DND-41 (cell line): ENCODE data around the gene PDZRN3.

ENCODE experiments used
- EZH2 ChIP-seq: IDR thresholded peaks from 3 replicates; pipeline ENCODE4 v1.6.1; 2012; ENCODE audit warnings: borderline replicate concordance, low read depth, mild to moderate bottlenecking, moderate library complexity, low read length, inconsistent platforms; ENCODE audit not compliant: severe bottlenecking
- TF ChIP-seq, protein P1 (sequence below): IDR thresholded peaks from 2 replicates; pipeline ENCODE4 v1.5.1; 2012; ENCODE audit warnings: borderline replicate concordance, low read length, moderate library complexity, mild to moderate bottlenecking; ENCODE audit not compliant: poor library complexity, severe bottlenecking; ENCODE audit errors: extremely low read depth

DNA sequence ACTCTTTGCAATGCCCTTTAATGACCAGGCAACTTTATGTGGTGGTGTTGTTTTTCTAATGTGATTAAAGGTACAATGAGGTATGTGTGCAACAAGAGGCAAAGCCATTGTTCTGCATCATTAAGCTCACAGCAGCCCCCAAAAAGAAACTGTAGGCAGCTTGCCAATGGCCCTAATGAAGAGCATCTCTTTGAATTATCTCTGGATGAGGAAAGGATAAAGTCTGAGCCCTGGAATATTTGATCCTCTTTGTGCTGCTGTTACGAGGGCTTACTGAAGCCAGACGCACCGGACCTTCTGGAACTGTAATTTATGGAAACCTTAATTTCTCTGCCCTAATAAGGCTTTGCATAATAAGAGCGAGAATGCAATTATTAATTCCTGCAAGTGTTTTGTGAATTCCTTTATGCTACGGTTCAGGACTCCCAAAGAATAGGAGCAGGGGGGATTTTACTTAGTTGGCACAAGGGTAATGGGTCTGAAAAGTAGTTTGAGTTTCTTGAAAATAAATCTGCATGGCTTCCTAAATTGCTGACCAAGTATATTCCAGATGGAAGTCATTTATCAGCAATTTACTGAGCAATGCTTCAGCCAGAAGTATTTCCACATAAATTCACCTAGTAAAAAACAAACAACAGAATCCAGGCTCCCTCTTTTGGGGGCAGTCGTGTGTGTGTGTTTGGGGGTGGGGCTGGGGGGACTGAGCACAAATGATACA lies 193.4 kb downstream of the PDZRN3 start:
- TF ChIP-seq, protein P1, sequence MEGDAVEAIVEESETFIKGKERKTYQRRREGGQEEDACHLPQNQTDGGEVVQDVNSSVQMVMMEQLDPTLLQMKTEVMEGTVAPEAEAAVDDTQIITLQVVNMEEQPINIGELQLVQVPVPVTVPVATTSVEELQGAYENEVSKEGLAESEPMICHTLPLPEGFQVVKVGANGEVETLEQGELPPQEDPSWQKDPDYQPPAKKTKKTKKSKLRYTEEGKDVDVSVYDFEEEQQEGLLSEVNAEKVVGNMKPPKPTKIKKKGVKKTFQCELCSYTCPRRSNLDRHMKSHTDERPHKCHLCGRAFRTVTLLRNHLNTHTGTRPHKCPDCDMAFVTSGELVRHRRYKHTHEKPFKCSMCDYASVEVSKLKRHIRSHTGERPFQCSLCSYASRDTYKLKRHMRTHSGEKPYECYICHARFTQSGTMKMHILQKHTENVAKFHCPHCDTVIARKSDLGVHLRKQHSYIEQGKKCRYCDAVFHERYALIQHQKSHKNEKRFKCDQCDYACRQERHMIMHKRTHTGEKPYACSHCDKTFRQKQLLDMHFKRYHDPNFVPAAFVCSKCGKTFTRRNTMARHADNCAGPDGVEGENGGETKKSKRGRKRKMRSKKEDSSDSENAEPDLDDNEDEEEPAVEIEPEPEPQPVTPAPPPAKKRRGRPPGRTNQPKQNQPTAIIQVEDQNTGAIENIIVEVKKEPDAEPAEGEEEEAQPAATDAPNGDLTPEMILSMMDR: no peak
- TF ChIP-seq EZH2: no peak
